Activated CD4-positive, alpha-beta T cell treated with anti-CD3 and anti-CD28 coated beads for 4 hours (primary cell): Measurements from ENCODE around the gene LOXHD1.

Experiments used
- DNase-seq, 2 donors: peaks; one replicate each; pipeline ENCODE4 v3.0.0-alpha.2; 2020

LOXHD1 gene, protein sequence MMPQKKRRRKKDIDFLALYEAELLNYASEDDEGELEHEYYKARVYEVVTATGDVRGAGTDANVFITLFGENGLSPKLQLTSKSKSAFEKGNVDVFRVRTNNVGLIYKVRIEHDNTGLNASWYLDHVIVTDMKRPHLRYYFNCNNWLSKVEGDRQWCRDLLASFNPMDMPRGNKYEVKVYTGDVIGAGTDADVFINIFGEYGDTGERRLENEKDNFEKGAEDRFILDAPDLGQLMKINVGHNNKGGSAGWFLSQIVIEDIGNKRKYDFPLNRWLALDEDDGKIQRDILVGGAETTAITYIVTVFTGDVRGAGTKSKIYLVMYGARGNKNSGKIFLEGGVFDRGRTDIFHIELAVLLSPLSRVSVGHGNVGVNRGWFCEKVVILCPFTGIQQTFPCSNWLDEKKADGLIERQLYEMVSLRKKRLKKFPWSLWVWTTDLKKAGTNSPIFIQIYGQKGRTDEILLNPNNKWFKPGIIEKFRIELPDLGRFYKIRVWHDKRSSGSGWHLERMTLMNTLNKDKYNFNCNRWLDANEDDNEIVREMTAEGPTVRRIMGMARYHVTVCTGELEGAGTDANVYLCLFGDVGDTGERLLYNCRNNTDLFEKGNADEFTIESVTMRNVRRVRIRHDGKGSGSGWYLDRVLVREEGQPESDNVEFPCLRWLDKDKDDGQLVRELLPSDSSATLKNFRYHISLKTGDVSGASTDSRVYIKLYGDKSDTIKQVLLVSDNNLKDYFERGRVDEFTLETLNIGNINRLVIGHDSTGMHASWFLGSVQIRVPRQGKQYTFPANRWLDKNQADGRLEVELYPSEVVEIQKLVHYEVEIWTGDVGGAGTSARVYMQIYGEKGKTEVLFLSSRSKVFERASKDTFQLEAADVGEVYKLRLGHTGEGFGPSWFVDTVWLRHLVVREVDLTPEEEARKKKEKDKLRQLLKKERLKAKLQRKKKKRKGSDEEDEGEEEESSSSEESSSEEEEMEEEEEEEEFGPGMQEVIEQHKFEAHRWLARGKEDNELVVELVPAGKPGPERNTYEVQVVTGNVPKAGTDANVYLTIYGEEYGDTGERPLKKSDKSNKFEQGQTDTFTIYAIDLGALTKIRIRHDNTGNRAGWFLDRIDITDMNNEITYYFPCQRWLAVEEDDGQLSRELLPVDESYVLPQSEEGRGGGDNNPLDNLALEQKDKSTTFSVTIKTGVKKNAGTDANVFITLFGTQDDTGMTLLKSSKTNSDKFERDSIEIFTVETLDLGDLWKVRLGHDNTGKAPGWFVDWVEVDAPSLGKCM (N-terminal part only)

DNA sequence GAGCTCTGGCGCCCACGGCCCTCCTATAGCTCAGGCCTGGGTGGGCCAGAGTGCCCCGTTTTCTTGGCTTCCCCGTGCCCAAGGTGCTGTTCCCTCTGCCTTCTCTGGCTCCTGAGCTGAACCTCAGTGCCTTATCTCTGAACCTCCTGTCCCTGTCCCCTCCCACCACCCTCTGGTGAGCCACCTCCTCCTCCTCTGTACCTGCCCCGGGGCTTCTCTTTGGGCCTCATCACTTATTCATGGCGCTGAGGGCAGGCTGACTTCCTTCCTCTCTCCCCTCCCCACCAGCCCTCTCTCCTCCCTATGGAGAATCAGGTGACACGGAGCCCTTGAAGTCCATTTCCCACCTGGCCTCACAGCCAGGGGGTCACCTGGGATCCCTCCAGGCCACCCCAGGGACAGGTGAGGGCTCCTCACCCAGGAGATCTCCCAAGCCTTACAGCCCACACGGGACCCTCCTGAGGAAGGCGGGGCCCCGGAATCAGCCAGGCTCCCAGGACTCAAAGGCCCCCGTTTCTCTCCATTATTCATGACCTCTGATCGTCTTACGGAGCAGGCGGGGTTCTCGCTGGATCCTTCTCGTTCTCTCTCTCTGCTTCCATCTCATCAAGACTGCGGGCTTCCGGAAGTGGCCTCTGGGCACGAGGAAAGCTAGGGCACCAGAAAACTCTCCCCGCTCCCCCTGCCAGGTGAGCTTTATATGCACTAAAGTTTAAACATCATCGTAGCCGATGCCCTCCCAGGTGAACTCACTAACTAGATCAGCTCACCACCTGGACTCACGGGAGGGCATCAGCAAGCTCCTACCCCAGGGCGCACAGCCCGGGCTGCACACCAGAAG, at the start of gene LOXHD1:
Gene LOXHD1 (minus strand): TSS at position 106 of the 841 bp plus-strand sequence. CDS start 187 bp downstream, outside the sequence.
- DNase-seq: no peak

DNA sequence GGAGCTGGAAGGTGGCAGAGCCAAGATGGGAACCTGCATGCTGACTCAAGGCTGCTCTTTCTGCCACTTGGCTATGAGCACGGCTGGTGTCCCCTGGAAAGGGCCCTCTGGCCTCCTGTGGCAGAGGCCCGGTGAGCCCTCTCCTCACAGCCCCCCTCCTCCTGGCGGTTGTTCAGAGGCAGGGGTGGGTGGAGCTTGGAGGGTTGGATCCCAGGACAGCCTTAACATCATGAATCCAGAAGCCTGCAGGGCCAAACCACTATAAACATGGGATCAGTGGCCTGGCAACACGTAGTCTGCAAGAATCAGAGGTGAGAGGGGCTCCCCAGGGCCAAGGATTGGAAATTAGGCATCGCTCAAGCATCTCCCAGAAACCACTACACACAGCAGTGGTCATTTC, 48.5 kb upstream of the LOXHD1 start:
- DNase-seq: no peak

DNA sequence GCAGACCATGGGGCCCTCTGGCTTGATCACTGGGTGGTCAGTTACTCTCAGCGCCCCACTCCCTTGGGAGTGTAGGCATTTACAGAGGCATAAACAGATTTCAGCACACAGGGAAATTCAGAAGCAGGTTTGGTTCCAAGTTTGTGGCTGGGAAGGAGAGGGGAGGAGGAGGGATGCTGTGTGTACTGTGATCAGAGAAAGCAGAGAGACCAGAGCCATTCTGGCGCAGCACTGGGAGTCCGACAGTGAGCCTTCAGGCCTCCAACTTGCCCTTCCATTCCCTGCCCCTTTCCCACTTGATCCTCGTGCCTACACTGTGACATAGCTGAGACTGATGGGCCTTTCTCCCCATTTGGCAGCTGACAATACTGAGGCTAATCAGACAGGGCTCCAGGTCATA, 47.8 kb upstream of the LOXHD1 start:
- no peak for DNase-seq

DNA sequence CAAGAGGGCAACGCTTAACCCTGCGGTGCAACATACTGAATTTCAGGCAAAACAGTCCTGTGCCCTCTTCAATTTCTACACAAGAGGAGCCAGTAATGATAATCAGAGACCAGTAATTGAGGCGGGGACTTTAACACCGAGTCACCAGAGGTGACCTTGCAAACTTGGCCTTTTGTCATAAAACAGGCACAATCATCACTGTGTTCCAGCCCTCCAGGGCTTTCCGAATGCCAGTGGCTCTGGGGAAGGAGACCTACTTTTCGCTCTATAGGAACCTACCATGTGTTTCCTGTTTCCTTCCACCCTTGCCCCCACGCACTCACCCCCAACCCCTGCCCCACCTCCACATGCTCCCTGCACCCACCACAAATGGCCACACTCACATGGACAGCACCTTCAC, 47.2 kb upstream of the LOXHD1 start:
- DNase-seq: no peak

DNA sequence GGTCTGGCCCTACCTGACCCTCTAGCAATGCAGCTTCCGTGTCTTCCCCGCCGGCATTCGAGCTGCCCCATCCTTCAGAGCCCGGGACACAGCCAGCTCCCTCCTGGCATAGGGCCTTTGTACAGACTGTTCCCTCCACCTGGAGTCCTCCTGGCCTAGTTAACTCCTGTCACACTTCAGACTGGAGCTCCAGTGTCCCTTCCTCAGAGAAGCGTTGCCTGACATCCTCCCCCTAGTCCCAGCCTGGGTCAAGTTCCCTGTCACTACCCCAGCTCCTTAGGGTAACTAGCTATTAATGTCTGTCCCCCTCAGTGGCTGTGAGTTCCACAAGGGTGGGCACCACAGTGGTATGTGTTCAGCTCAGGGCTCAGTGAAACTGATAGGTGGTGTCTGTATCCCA, 45.5 kb upstream of the LOXHD1 start:
- DNase-seq: no peak

DNA sequence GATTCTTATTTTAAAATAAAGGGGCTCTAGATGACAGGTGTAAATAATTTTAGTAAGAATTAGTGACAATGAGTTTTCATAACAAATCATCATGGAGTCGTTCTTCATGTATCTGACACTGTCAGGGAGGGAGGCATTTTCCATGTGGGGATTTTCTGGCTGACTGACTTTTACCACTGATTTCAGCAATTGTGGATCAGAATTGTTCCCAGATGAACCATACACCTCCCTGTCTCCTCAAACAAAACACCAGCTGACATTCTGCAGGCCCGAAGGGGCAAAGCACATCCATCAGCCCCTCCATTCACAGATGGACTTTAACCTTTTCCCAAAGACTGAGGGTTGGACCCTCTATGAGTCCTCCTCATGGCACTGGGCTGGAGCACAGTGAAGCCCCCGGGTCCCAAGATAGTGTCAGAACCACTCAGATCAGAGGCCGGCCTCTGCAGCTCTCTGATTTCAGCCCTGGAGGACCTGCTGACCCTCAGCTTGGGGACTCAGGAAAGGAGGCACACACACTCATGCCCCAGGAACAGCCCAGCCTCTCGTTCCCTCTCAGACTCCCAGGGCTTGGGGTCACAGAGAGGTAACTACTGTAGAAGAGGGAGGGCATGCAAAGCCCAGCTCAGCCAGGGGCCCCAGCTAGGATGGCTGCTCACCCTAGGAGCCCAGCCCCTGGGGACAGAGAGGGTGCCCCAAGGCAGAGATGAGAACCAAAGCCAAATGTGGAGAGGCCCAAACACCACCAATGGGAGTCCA, 43.2 kb upstream of the LOXHD1 start:
- no peak for DNase-seq

DNA sequence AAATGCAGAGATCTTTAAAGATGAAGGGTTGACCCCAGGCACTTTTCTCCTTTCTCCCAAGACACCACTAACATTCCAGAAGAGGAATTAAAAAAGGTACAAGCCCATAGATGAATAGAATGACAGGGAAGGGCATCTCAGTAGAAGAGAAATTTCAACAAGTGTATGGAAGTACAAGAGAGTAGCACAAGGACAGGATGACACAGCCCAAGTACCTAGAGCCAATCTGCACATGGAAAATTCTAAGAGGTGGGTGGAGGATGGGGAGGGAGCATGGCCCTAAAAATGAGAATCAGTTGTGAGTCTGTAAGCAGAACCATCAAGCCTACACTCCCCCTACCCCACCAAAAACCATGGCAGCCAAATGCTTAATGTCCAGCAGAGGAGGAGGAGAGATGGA, 39.7 kb upstream of the LOXHD1 start:
- DNase-seq: no peak

DNA sequence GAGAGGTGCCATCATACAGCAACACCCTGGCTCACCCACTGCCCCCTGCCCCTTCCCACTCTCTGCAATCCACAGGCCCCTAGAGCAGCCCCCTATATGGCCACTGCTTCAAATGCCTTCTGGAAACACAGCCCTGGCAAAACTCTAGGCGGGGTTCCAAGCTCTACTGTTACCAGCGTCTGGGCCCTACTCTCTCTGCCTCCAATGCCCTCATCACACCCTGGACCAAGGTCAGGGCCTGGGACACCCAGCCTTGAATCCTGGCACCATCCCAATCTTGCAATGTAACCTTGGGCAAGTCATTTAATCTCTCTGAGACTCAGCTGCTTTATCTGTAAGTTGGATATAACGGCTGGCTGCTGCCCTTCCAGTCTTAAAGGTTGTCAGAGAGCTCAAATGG, 39.2 kb upstream of the LOXHD1 start:
- no peak for DNase-seq

DNA sequence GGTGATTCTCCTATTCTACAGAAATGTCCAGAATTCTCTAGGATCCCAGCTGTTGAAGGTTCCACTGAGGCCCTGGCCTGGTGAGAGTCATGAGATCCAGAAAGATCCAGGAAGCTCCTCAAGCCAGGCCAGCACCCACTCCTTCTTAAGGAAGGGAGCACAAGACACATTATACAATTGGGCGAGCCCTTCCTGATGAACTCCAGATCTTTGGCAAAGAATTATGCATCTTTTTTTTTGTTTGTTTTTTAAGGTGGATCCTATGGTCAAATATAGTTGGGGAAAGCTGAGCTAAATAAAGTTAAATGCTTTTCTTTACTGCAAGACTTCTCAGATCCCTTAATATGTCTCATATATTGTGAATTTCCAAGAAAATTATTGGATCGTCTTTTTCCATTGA, 37.0 kb upstream of the LOXHD1 start:
- no peak for DNase-seq

DNA sequence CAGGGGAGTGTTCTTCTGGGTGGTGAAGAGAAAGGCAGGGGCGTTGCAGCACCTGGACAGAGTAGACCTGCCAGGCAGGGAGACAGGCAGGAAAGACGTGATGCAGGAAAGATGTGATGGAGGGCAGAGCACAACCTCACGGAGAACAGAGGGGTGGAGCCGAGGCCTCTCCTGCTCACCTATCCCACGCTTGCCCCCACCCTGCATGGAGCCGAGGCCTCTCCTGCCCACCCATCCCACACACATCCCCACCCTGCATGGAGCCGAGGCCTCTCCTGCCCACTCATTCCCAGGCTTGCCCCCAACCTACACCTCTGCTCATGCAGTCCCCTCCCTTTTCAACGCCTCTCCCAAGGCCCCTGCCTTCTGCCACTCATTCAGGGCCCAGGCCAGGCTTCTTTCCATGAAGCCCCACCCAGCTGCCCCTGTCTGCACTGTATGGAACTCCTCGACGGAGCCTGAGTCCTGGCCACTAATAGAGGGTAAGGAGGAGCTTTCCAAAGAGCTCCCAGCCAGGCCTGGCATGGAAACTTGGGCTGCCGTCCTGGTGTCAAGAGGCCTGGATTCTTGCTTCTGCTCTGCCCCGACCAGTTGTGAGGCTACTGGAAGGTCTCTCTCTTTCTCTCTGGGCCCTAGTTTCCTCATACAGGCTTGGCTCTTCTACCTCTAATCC, 32.0 kb upstream of the LOXHD1 start:
- DNase-seq: no peak

DNA sequence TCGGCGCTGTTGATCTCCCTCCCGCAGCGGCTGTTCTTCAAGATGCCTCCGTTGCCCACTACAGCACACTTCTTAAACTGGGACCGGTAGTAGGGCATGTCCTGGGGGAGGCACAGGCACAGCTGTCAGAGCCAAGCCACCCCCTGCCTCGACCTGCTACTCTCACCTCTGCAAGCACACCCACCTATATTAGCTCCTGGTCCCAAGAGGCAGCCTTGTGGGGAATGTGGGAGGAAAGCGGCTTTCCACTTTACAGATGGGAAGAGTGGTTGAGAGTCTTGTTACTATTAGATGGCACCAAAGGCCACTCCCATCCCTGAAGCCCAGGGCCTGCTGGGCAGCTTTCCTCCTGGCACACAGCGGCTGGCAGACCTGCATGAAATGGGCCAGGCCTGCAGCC, 29.2 kb upstream of the LOXHD1 start:
- no peak for DNase-seq

DNA sequence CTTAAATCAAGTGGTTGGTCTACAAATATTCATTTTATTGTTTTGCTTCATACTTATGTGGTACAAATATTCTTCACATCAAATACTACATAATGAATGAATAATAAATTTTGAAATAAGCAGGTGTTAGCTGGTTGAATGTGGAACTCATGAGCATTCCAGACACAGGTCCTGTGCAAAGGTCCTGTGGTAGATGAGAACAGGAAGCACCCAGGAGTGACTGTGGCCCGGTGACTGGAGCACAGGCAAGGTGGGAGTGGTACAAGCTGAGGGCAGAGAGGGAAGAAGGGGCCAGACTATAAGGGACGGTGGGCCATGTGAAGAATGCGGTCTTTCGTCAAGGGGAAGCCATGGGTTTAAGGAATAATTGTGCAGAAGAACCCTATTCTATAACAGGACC, 26.2 kb upstream of the LOXHD1 start:
- no peak for DNase-seq

DNA sequence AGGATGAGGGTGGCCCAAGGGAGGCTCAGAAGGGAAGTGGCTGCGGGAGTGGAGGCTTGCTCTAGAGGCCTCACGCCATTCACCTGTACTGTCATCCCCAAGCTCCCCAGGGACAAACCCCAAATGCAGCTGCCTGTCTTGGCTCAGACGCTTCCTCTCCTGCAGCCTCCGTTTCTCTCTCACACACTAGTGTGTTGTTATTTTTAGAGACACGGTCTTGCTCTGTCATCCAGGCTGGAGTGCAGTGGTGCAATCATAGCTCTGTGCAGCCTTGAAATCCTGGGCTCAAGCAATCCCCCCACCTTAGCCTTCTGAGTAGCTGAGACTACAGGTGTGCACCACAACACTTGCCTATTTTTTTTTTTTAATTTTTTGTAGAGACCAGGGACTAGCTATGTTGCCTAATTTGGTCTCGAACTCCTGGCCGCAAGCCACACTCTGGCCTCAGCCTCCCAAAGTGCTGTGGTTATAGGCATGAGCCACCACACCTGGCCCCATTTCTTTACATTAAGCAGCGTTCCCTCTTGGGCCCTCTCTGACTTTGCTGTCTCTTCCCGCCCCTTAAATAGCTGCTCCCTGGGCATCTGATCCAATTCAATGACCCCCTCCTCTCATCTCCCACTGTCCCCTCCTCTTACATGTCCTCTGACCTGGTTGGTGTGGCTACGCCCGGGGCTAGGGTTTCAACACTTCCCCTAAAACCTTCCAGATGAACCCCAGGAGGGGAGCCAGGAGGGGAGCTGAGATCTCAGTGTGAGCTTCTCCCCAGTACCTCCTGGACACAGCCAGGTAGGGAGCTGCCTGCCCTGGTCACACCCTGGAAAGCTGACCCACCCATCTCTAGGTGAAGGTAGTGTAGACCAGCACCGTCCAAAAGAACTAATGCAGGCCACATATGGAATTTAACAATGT, 24.0 kb upstream of the LOXHD1 start:
- no peak for DNase-seq

DNA sequence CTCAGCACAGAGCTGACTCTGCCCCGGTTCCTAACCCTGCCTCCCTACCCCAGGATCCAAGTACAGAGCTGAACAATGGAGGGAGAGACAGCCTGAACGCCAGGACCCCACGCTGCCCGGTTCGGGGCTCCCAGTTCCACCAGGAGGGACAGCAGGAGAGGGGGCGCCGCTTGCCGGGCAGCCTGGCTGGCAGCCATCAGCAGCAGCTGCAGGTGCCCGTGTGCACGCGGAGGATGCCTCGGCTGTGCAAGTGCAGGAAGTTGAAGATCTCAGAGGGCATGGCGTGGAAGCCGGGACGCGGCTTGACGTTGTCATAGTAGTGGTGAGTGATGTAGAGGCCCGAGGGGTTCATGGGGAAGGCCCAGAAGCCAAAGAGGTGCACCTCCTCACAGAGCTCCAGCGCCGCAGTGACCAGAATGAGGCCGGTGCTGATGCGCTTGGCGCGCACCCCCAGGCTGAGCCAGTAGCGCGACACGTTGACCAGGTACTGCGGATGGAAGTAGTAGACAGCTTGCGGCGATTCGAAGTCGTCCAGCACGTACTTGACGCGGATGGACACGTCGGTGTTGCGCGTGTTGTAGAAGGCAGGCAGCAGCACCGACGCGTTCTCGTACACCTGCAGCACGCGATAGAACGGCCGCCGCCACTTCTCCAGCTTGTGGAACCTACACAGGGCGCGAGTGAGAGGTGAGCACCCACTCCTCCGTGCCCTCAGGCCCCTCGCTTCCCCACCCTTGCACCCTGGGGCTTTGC, 23.0 kb upstream of the LOXHD1 start:
- no peak for DNase-seq

DNA sequence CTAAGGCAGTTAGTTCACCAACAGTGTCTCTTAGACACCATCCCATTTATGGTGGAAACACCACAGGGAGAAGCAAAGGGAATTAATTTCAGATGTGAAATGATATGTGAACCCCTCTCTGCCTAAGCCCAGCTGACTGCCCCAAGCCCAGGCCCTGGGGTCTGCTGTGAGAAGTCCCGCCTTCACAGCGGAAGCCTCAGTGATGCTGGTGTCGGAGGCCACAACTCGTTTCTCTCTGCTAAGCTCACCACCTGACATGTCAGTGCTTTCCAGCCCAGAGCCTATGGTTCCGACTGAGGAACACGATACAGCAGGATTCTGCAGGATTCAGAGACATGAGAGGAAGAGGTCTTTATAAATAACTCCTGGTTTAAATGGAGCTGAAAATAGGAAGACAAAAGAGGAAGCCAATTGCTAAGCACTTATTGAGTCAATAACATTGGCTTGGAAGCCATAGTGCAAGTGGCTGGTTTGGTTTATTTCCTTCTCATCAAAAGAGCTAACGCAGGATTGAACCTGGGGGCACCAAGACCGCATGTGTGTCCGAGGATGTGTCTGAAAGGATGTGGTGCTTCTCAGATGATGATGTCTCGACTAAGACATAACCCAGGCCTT, 21.9 kb upstream of the LOXHD1 start:
- no peak for DNase-seq

DNA sequence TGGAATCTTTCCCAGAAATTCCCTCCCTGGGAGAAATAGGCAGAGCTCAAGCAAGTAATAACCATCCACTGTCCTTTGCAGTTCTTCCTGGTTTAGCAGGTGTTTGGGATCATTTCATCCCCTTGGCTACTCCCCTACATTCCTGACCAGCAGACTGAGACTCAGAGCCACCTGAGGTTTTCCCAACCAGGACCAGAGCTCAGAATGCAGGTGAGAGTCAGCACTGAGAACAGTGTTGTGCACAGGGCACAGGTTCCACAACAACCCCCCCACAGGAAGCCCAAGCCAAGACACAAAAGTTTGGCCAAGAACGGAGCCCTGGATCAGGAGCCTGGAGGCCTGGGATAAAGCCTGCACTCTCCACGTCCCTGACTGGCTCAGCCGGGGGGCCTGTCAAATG, 21.0 kb upstream of the LOXHD1 start:
- no peak for DNase-seq

DNA sequence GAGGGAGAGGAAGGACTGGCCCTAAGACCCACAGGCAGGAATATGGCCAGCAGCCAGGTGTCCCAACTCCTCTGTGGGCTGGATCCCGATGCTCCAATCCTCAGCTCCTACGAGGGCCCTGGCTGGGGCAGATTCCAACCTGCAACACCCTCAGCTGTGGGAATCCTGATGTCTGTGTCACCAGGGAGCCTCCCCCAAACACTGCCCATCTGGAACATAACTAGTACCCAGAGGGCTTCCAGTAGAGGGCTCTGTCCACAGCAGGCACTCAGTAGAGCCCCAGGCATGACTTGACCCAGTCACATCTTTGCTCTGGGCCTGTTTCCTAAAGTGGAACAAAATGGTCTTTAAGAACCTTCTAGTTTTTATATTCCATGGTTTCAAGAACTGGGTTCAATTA, 20.6 kb upstream of the LOXHD1 start:
- no peak for DNase-seq

DNA sequence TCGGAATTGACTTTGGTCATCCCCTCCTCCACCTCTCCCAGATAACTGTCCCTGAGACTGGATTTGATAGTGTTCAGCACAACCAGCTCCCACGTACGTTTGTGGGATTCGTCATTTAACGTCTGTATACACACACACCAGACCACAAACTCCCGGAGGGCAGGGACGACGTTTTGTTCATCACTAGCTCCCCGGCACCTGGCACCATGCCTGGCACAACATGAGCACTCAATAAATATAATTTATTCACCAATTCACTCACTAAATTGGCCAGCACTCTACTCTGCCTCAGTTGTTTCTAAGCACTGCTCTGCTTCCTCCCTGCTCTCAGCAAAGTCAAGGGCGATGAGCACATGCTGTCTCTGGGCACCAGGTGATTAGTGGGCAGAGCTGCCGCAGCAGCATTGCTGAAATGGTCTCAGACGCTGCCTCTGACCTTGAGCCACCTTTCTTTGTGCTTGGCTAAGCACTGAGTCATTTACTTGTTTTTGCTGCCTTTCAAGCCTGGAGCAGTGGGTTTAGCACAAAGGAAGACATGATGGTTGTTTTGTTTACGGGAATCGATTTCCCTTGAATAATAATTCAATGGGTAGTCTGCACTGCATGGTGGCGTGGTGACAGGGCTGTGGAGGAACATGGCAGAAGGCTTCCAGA, 19.3 kb upstream of the LOXHD1 start:
- no peak for DNase-seq
